A549 (cell line): ENCODE measurements around the gene ITGA7. TPM values are rescaled to one million over a fixed set of nuclear protein-coding genes. Genes with fewer than 3 reads are reported as not detected.
A peak's percentile ranks its signal among the peaks of the same experiment; 100 is the strongest.

Experiments
- ATAC-seq, 2 experiments: fragments of 200-7000 bp in 1 of 2; fragments of >200 bp in 1 of 2; cut with Nextera tagmentation in 1 of 2; cut with Tn5 transposase in 1 of 2; 3 replicates each; pipeline versions ENCODE4 v1.8.0 to v1.9.1; 2018 to 2020; ENCODE audit warnings: mild to moderate bottlenecking in 1 of 2, moderate library complexity in 1 of 2
- CTCF ChIA-PET: fragments of 300-600 bp; sonication (Branson Sonifier 250); formaldehyde crosslinking; extraction: SDS; loops from one replicate; lab custom pipeline; 2021; ENCODE audit warnings: antibody characterized with exemption, inconsistent platforms; lab: Yijun Ruan, JAX
- POLR2A ChIA-PET: fragments of 350-600 bp; formaldehyde crosslinking; extraction: SDS; loops from one replicate; lab custom pipeline; 2021; ENCODE audit warnings: antibody characterized with exemption, inconsistent platforms; lab: Yijun Ruan, JAX
- DNase-seq, 2 experiments: peaks; one replicate each; pipeline versions ENCODE4 v3.0.0 to v3.0.0-alpha.2; 2011 to 2016; ENCODE audit warnings: low read depth in 1 of 2, low spot score in 1 of 2
- FAIRE-seq: peaks from 2 replicates; lab custom pipeline; 2011; peaks lifted over from hg19 to GRCh38; lab: Jason Lieb, UNC
- H3K27ac ChIP-seq, 2 experiments: fragments of >200 bp; sonication (Bioruptor Twin); formaldehyde crosslinking; 3 replicates each; pipeline ENCODE4 v1.5.1; 2016 to 2017
- H3K4me1 ChIP-seq: fragments of >200 bp; sonication (Bioruptor Twin); formaldehyde crosslinking; 3 replicates; pipeline ENCODE4 v1.6.1; 2016
- H3K4me2 ChIP-seq: fragments of >200 bp; sonication (Bioruptor Twin); formaldehyde crosslinking; 3 replicates; pipeline ENCODE4 v1.6.1; 2016
- H3K4me3 ChIP-seq: fragments of >200 bp; sonication (Bioruptor Twin); formaldehyde crosslinking; 3 replicates; pipeline ENCODE4 v1.5.1; 2016
- H3K9me3 ChIP-seq: fragments of >200 bp; sonication (Bioruptor Twin); formaldehyde crosslinking; 3 replicates; pipeline ENCODE4 v1.6.1; 2016
- ATOH8 ChIP-seq: fragments of 250-450 bp; sonication (Bioruptor Pico); IDR thresholded peaks from 2 replicates; pipeline ENCODE4 v1.5.0; 2020; ENCODE audit warnings: low read depth, mild to moderate bottlenecking, moderate library complexity
- BHLHE40 ChIP-seq: IDR thresholded peaks from 2 replicates; pipeline ENCODE4 v1.6.1; 2012; ENCODE audit warnings: low read depth, low read length, inconsistent platforms
- CEBPB ChIP-seq, 2 experiments: fragments of >200 bp in 1 of 2; sonication (Bioruptor Twin) in 1 of 2; formaldehyde crosslinking in 1 of 2; IDR thresholded peaks; 2 replicates each; pipeline ENCODE4 v1.6.1; 2012 to 2016
- CTCF ChIP-seq: fragments of >200 bp; sonication (Bioruptor Twin); formaldehyde crosslinking; IDR thresholded peaks from 3 replicates; pipeline ENCODE4 v1.5.1; 2016
- ESRRA ChIP-seq: fragments of 150-350 bp; IDR thresholded peaks from 2 replicates; pipeline ENCODE4 v1.6.1; 2014; ENCODE audit warnings: mild to moderate bottlenecking, low read length, borderline replicate concordance
- FOXS1 ChIP-seq: fragments of 250-450 bp; sonication (Bioruptor Pico); IDR thresholded peaks from 2 replicates; pipeline ENCODE4 v1.5.0; 2020; ENCODE audit warnings: mild to moderate bottlenecking, moderate library complexity
- HOXA7 ChIP-seq: fragments of 250-450 bp; sonication (Bioruptor Pico); IDR thresholded peaks from 2 replicates; pipeline ENCODE4 v1.5.0; 2020; ENCODE audit warnings: mild to moderate bottlenecking, moderate library complexity
- KDM1A ChIP-seq: fragments of 200-600 bp; sonication (generic); IDR thresholded peaks from 2 replicates; pipeline ENCODE4 v1.6.1; 2016; ENCODE audit warnings: low read depth, mild to moderate bottlenecking
- KDM5A ChIP-seq: fragments of 200-600 bp; sonication (generic); IDR thresholded peaks from 2 replicates; pipeline ENCODE4 v1.6.1; 2016; ENCODE audit warnings: antibody characterized with exemption, mild to moderate bottlenecking
- MAFK ChIP-seq: fragments of 450-650 bp; IDR thresholded peaks from 2 replicates; pipeline ENCODE4 v1.6.1; 2014; ENCODE audit not compliant: partially characterized antibody
- MAX ChIP-seq: IDR thresholded peaks from 2 replicates; pipeline ENCODE4 v1.6.1; 2012
- MAZ ChIP-seq: fragments of 150-350 bp; IDR thresholded peaks from 2 replicates; pipeline ENCODE4 v1.6.1; 2014; ENCODE audit warnings: antibody characterized with exemption, low read depth, low read length, borderline replicate concordance
- NPAS2 ChIP-seq: fragments of 250-450 bp; sonication (Bioruptor Pico); IDR thresholded peaks from 2 replicates; pipeline ENCODE4 v1.8.0; 2022; ENCODE audit warnings: mild to moderate bottlenecking, moderate library complexity, borderline replicate concordance
- NR3C1 ChIP-seq: fragments of >200 bp; sonication (Bioruptor Twin); formaldehyde crosslinking; IDR thresholded peaks from 3 replicates; pipeline ENCODE4 v1.6.1; 2017
- PHF8 ChIP-seq: fragments of 200-600 bp; sonication (generic); IDR thresholded peaks from 2 replicates; pipeline ENCODE4 v1.6.1; 2016; ENCODE audit warnings: low read depth, mild to moderate bottlenecking, antibody characterized with exemption, moderate library complexity, borderline replicate concordance
- POLR2A ChIP-seq: IDR thresholded peaks from 2 replicates; pipeline ENCODE4 v1.6.1; 2012; ENCODE audit warnings: mild to moderate bottlenecking, low read length
- RAD21 ChIP-seq, 2 experiments: fragments of >200 bp in 1 of 2; sonication (Bioruptor Twin) in 1 of 2; formaldehyde crosslinking in 1 of 2; IDR thresholded peaks in 1 of 2; conservative IDR thresholded peaks in 1 of 2; 2 replicates in 1 of 2; 3 replicates in 1 of 2; pipeline ENCODE4 v1.6.1; 2012 to 2018; ENCODE audit warnings: inconsistent platforms in 1 of 2
- RFX5 ChIP-seq: fragments of 450-650 bp; IDR thresholded peaks from 2 replicates; pipeline ENCODE4 v1.7.1; 2014; ENCODE audit warnings: antibody characterized with exemption, mild to moderate bottlenecking, moderate library complexity
- SREBF2 ChIP-seq: fragments of 450-650 bp; IDR thresholded peaks from 2 replicates; pipeline ENCODE4 v1.6.1; 2014; ENCODE audit warnings: mild to moderate bottlenecking, moderate library complexity
- TFCP2L1 ChIP-seq: fragments of 250-450 bp; sonication (Bioruptor Pico); IDR thresholded peaks from 2 replicates; pipeline ENCODE4 v1.5.0; 2021; ENCODE audit warnings: mild to moderate bottlenecking
- TP53 ChIP-seq: fragments of 250-450 bp; sonication (Bioruptor Pico); IDR thresholded peaks from 2 replicates; pipeline ENCODE4 v1.5.0; 2021; ENCODE audit warnings: mild to moderate bottlenecking, moderate library complexity
- ZNF302 ChIP-seq: fragments of 250-450 bp; sonication (Bioruptor Pico); IDR thresholded peaks from 2 replicates; pipeline ENCODE4 v1.9.0; 2021; ENCODE audit warnings: inconsistent platforms, mild to moderate bottlenecking, moderate library complexity
- WGBS: methylation state at CpG from one replicate; pipeline ENCODE4 v1.1.6; 2017; ENCODE audit errors: missing lambda C conversion rate; 5-methylcytosine and 5-hydroxymethylcytosine counted together
- polyA plus RNA-seq, 4 experiments: library from polyadenylated mRNA; depleted of rRNA in 3 of 4; stranded (reverse); fragments of >200 nt; fragmentation: RNase III in 1 of 4; extraction: RNeasy Plus Mini Kit Qiagen cat#74134 plus additional on column Dnase treatment in 1 of 4; gene quantifications; 2 replicates in 3 of 4; 3 replicates in 1 of 4; pipeline ENCODE4 v1.2.3, GENCODE V29; 2011 to 2017
- TF ChIP-seq, protein P1 (sequence below): fragments of 200-600 bp; sonication (generic); IDR thresholded peaks from 2 replicates; pipeline ENCODE4 v1.6.1; 2016; ENCODE audit warnings: antibody characterized with exemption, mild to moderate bottlenecking, moderate library complexity

Gene ITGA7
- polyA plus RNA-seq, 2 of the 4 experiments (the other 2 are of a cell fraction) = 1.4 to 1.9 TPM

DNA sequence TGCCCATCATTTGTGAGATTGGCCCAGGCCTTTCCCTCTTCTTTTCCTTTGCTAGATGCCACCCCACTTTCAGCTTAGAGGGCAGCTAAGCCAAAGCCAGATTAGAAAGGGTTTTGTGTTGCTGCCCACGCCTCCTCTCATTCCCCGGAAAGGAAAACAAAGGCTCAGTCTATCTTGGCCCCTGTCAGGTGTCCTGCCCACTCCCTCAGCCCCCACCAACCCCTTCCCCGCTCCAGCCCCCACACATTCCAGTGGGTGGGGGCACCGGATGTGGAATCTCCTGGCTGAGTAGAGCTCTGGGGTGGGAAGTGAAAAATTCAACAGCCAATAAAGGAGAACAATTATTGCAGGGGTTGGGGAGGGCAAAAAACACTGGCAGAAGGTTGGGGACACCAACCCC, 10.3 kb upstream of the ITGA7 start:
- Histone ChIP-seq H3K4me1 (peaks cover 54% of the 10 kb centered on the region), H3K9me3 (no peaks in the 10 kb centered on the region), H3K4me2 (peak overlapping the region; percentile 93; the same call in 2 of the 3 replicates), H3K4me3 (no peak overlapping the region), H3K27ac (no peak overlapping the region)
- CTCF ChIA-PET = interaction anchor here (3.9 to 12.3 kb wide), 4 partner anchors 12 to 61 kb away, joined by 20 to 139 read pairs (median 51); partner anchors contain the start of genes GDF11 and ITGA7
- no peak for ATAC-seq
- no peak for DNase-seq
- POLR2A ChIA-PET = interaction anchor here (0.9 to 1.0 kb wide), 2 partner anchors 11 to 37 kb away, joined by 3 read pairs; partner anchors contain the start of gene CD63
- FAIRE-seq = no peak
- TF ChIP-seq SREBF2 (no peak), MAX (no peak), TFCP2L1 (CRISPR knock-in tag) (no peak), CTCF (no peak), KDM5A (no peak), POLR2A (no peak), RAD21 (conservative IDR thresholded peaks at IDR 0.05 in 1 of 2, IDR thresholded peaks at IDR 0.05 in 1 of 2) (no peak)
- WGBS = 85% methylated on average over 4 of the region's 4 CpGs

- CTCF ChIA-PET = interaction anchor here (0.7 to 12.3 kb wide), 8 partner anchors 8 to 209 kb away, joined by 3 to 139 read pairs (median 14); partner anchors contain the start of genes GDF11 and ITGA7
- peaks cover 54% of the 10 kb centered on the region for H3K4me1 ChIP-seq
- peak overlapping the region; percentile 86 for H3K4me3 ChIP-seq
- 55% methylated on average over 8 of the region's 8 CpGs for WGBS
- ATAC-seq (no peak), DNase-seq (no peak), FAIRE-seq (no peak)
- peak overlapping the region; percentile 96 to 97 for H3K27ac ChIP-seq
- POLR2A ChIA-PET = interaction anchor here (1.0 kb wide), 1 partner anchor 12 kb away, joined by 3 read pairs; the partner anchor contains the start of gene CD63
- no peak for TF ChIP-seq MAZ
- TF ChIP-seq ZNF302 = no peak
- TF ChIP-seq, protein P1, sequence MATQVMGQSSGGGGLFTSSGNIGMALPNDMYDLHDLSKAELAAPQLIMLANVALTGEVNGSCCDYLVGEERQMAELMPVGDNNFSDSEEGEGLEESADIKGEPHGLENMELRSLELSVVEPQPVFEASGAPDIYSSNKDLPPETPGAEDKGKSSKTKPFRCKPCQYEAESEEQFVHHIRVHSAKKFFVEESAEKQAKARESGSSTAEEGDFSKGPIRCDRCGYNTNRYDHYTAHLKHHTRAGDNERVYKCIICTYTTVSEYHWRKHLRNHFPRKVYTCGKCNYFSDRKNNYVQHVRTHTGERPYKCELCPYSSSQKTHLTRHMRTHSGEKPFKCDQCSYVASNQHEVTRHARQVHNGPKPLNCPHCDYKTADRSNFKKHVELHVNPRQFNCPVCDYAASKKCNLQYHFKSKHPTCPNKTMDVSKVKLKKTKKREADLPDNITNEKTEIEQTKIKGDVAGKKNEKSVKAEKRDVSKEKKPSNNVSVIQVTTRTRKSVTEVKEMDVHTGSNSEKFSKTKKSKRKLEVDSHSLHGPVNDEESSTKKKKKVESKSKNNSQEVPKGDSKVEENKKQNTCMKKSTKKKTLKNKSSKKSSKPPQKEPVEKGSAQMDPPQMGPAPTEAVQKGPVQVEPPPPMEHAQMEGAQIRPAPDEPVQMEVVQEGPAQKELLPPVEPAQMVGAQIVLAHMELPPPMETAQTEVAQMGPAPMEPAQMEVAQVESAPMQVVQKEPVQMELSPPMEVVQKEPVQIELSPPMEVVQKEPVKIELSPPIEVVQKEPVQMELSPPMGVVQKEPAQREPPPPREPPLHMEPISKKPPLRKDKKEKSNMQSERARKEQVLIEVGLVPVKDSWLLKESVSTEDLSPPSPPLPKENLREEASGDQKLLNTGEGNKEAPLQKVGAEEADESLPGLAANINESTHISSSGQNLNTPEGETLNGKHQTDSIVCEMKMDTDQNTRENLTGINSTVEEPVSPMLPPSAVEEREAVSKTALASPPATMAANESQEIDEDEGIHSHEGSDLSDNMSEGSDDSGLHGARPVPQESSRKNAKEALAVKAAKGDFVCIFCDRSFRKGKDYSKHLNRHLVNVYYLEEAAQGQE = no peak
- no peak for TF ChIP-seq BHLHE40
- TF ChIP-seq TP53 = no peak
- no peak for TF ChIP-seq FOXS1 (CRISPR knock-in tag)
- no peak for TF ChIP-seq HOXA7 (CRISPR knock-in tag)
- no peak for TF ChIP-seq ESRRA
- no peak for TF ChIP-seq KDM1A
- no peak for TF ChIP-seq NPAS2 (CRISPR knock-in tag)
- no peak for TF ChIP-seq POLR2A
- no peak for TF ChIP-seq PHF8
- TF ChIP-seq RFX5 = no peak
- no peak for TF ChIP-seq MAFK
- TF ChIP-seq CEBPB (IDR thresholded peaks at IDR 0.05) = no peak
- no peak for TF ChIP-seq NR3C1
- TF ChIP-seq ATOH8 = no peak
- no peaks in the 10 kb centered on the region for H3K9me3 ChIP-seq
- peak overlapping the region; percentile 93 for H3K4me2 ChIP-seq
These were observed 9.6 kb upstream of the ITGA7 start for GRCh38 chr12:55717011-55718007.
